Esophagus squamous epithelium (tissue), 4 donors: ENCODE data around the gene RGS7.

Source experiments
- CTCF ChIP-seq, 6 experiments: fragments of 450-650 bp in 4 of 6; fragments of 200-600 bp in 2 of 6; sonication (generic) in 2 of 6; IDR thresholded peaks; one replicate each; pipeline ENCODE4 v1.5.1; 2016 to 2019; ENCODE audit warnings: antibody characterized with exemption in 6 of 6, mild to moderate bottlenecking in 4 of 6, moderate library complexity in 4 of 6
- POLR2A ChIP-seq, 4 donors: fragments of 450-650 bp; IDR thresholded peaks; one replicate each; pipeline ENCODE4 v1.6.1; 2017; ENCODE audit warnings: antibody characterized with exemption in 4 of 4, mild to moderate bottlenecking in 4 of 4, moderate library complexity in 3 of 4

- no peak for TF ChIP-seq CTCF (IDR thresholded peaks at IDR 0.05)
- no peak for TF ChIP-seq POLR2A (IDR thresholded peaks at IDR 0.05)
Measured at GRCh38 chr1:241212628-241213027, 144.4 kb downstream of the RGS7 start.
